Endothelial cell of umbilical vein (primary cell): ENCODE data around the gene FAM111B.
"Not testable (repeated sequence)": the region's sequence is repeated elsewhere in the genome, so short reads cannot be mapped to it uniquely, and the experiment has no call there.

Experiments
- EZH2 ChIP-seq: IDR thresholded peaks from 2 replicates; pipeline ENCODE4 v1.6.1; 2012; ENCODE audit warnings: borderline replicate concordance, low read depth, mild to moderate bottlenecking, moderate library complexity, low read length, inconsistent platforms; ENCODE audit not compliant: severe bottlenecking
- GATA2 ChIP-seq: IDR thresholded peaks from 2 replicates; pipeline ENCODE4 v1.7.0; 2011; ENCODE audit warnings: low read depth, mild to moderate bottlenecking, moderate library complexity, mixed read lengths, low read length; ENCODE audit not compliant: insufficient read length, insufficient read depth
- JUN ChIP-seq: IDR thresholded peaks from 2 replicates; pipeline ENCODE4 v1.6.1; 2011; ENCODE audit warnings: borderline replicate concordance, low read depth; ENCODE audit not compliant: insufficient read length, insufficient read depth
- MYC ChIP-seq: IDR thresholded peaks from one replicate; pipeline ENCODE4 v1.6.1; 2011; ENCODE audit warnings: mild to moderate bottlenecking, low read depth, low read length
- POLR2A ChIP-seq: IDR thresholded peaks from 2 replicates; pipeline ENCODE4 v1.6.1; 2012; ENCODE audit warnings: low read depth, mild to moderate bottlenecking, control low read depth, low read length
- POLR2AphosphoS5 ChIP-seq: IDR thresholded peaks from 2 replicates; pipeline ENCODE4 v1.6.1; 2012; ENCODE audit warnings: low read depth, mild to moderate bottlenecking, control low read depth, low read length, moderate library complexity; ENCODE audit not compliant: insufficient read depth
- TF ChIP-seq, protein P1 (sequence below), 2 donors: IDR thresholded peaks; 1 replicate in 1 of 2; 2 replicates in 1 of 2; pipeline ENCODE4 v1.5.1; 2011; ENCODE audit warnings: low read length in 2 of 2, mild to moderate bottlenecking in 2 of 2, moderate library complexity in 2 of 2, control low read depth in 1 of 2, inconsistent platforms in 1 of 2, low read depth in 1 of 2; ENCODE audit not compliant: insufficient read depth in 1 of 2; ENCODE audit errors: extremely low read depth in 1 of 2
- TF ChIP-seq, protein P2 (sequence below): IDR thresholded peaks from 2 replicates; pipeline ENCODE4 v1.6.1; 2011; ENCODE audit not compliant: insufficient read depth, insufficient read length

DNA sequence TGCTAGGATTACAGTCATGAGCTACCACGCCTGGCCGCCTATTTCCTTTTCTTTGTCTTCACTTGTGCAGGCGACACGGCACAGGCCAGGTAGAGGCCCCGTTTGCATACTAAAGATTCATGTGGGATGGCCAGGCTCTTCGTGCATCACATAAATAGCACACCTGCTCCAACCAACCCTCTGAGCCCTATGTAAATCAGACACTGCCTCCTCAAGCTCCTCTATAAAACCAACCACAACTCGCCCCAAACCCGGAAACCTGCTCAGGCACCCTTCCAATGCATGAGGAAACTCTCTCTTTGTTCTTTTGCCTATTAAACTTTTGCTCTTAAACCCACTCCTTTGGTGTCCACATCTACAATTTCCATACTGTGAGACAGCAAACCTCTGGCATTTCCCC lies 9.1 kb upstream of the FAM111B start:
- TF ChIP-seq POLR2AphosphoS5, EZH2, POLR2A, MYC, JUN, GATA2: not testable (repeated sequence)
- TF ChIP-seq, protein P1, sequence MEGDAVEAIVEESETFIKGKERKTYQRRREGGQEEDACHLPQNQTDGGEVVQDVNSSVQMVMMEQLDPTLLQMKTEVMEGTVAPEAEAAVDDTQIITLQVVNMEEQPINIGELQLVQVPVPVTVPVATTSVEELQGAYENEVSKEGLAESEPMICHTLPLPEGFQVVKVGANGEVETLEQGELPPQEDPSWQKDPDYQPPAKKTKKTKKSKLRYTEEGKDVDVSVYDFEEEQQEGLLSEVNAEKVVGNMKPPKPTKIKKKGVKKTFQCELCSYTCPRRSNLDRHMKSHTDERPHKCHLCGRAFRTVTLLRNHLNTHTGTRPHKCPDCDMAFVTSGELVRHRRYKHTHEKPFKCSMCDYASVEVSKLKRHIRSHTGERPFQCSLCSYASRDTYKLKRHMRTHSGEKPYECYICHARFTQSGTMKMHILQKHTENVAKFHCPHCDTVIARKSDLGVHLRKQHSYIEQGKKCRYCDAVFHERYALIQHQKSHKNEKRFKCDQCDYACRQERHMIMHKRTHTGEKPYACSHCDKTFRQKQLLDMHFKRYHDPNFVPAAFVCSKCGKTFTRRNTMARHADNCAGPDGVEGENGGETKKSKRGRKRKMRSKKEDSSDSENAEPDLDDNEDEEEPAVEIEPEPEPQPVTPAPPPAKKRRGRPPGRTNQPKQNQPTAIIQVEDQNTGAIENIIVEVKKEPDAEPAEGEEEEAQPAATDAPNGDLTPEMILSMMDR (IDR thresholded peaks at IDR 0.05; ENCODE audit: extremely low read depth in 1 of 2, insufficient read depth in 1 of 2, low read depth in 1 of 2, low read length in 2 of 2): not testable (repeated sequence)
- TF ChIP-seq, protein P2, sequence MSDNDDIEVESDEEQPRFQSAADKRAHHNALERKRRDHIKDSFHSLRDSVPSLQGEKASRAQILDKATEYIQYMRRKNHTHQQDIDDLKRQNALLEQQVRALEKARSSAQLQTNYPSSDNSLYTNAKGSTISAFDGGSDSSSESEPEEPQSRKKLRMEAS: not testable (repeated sequence)
